Measurements from ENCODE around the gene FAM181A. TPM values are rescaled to one million over a fixed set of nuclear protein-coding genes. Genes with fewer than 3 reads are reported as not detected.

The FAM181A gene
- total and polyA plus RNA-seq, 2 of the 4 experiments (the other 2 are of a cell fraction), result not detected

DNA sequence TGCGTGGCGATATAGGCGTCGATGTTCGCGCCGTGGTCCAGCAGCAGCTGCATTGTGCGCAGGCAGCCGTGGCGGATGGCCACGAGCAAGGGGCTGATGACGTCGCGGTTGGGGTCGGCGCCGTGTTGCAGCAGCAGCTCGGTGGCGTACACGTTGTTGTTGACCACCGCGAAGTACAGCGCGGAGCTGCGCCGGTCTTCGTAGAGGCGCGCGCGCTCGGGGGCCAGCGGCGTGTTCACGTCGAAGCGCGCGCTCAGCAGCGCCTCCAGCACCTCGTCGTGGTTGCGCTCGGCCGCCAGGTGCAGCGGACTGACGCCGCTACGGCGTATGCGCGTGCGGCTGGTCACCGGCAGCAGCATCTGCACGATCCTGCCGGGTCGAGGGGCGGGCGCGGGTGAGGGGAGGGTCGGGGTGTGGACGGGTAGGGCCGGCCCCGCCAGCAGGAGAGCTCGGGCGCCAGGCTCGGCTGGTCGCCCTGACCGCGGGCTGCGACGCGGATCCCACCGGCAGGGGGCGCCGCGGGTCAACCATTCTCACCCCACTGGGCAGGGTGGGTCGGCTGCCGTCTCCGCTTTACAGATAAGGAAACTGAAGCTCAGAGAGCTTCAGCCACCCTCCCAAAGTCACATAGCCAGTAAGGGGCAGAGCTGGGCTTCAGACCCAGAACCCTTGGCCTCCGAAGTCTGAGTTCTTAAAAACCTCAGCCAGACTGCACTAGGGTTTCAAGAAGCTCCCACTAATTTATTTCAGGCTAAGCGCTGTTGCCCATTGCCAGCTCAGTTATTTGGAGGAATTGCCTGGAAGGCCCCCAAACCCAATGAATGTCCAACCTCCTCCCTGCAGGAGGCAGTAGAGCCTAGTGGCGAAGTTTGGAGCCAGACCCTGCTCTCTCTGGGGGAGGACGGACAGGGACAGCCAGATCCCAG, 12.4 kb downstream of the FAM181A start:
- no peak overlapping the region for H3K23ac ChIP-seq (ENCODE audit: low read depth, low read length)
- intact Hi-C loops (cut with micrococcal nuclease) (loop anchor here (1.0 kb wide), 2 partner anchors 62 to 197 kb away; no protein-coding TSS in a partner anchor), dilution Hi-C loops (cut with HindIII; ENCODE audit: low sequenced_read_pairs, unreplicated experiment) (no loop called here), in situ Hi-C loops (cut with MboI; ENCODE audit: low sequenced_read_pairs) (loop anchor here (5.0 to 10.0 kb wide), 2 partner anchors 63 to 195 kb away; no protein-coding TSS in a partner anchor)
- WGBS, 2 experiments (ENCODE audit: extremely low coverage in 2 of 2, insufficient read length in 1 of 2), result 11% methylated on average over 52 of the region's 84 CpGs; no CpG with 5 or more reads in 1 of the 2 experiments
- ChIA-PET POLR2A (ENCODE audit: unreplicated experiment) (no interaction called here), CTCF (interaction anchor here (0.6 to 2.5 kb wide), 29 partner anchors 8 to 1984 kb away, joined by 3 to 50 read pairs (median 4); partner anchors contain the start of genes ASB2, CCDC197 and OTUB2)
- no peaks in the 10 kb centered on the region for H3K79me1 ChIP-seq (ENCODE audit: low read depth in 1 of 2, low read length in 2 of 2)
- peak overlapping the region; percentile 84 for H2AK9ac ChIP-seq (replicated peaks; ENCODE audit: low read depth, low read length, poor library complexity)
- H3K4me3 ChIP-seq (ENCODE audit: insufficient read depth, low read depth, low read length), result peak overlapping the region; percentile 39
- H3K9me1 ChIP-seq (ENCODE audit: insufficient read depth, low read length), result no peaks in the 10 kb centered on the region
- no peaks in the 10 kb centered on the region for H3K9me3 ChIP-seq (ENCODE audit: control insufficient read depth, insufficient read depth, low read length)
- H4K5ac ChIP-seq (ENCODE audit: low read depth, low read length), result no peak overlapping the region
- no peak overlapping the region for H4K8ac ChIP-seq (ENCODE audit: low read depth in 2 of 2, low read length in 2 of 2)
- no peak overlapping the region for H3K56ac ChIP-seq (ENCODE audit: extremely low read depth, insufficient read depth, low read length)
- no peak overlapping the region for H2BK20ac ChIP-seq (ENCODE audit: low read depth, low read length)
- H2BK15ac ChIP-seq (ENCODE audit: low read depth, low read length), result no peak overlapping the region
- H2AFZ ChIP-seq (replicated peaks; ENCODE audit: low read length, poor library complexity), result peak overlapping the region; percentile 88
- H3K4me2 ChIP-seq (ENCODE audit: low read depth, low read length), result peak overlapping the region; percentile 78
- H3K9ac ChIP-seq (ENCODE audit: low read depth, low read length), result no peak overlapping the region
- no TSS peak for BruUV-seq (replicated peaks)
- H3K4me1 ChIP-seq (ENCODE audit: control insufficient read depth, insufficient read depth, low read length), result peaks cover 7% of the 10 kb centered on the region
- no peak overlapping the region for H2BK5ac ChIP-seq (ENCODE audit: low read depth, low read length, poor library complexity, severe bottlenecking)
- ATAC-seq (ENCODE audit: low read depth) (peak; percentile 90), DNase-seq (peak; percentile 67)
- no peak overlapping the region for H3K27ac ChIP-seq (ENCODE audit: insufficient read depth, low read length)
- no peak overlapping the region for H2BK120ac ChIP-seq (ENCODE audit: low read depth, low read length)
- H3K36me3 ChIP-seq (ENCODE audit: control insufficient read depth, insufficient read depth, low read length), result no peaks in the 10 kb centered on the region
- 0 out of 2 replicates have a peak overlapping the region, but pooled peaks have one; percentile 20 for H3K4ac ChIP-seq (ENCODE audit: low read depth, low read length)
- H3K14ac ChIP-seq (replicated peaks; ENCODE audit: low read depth, low read length), result no peak overlapping the region
- peaks cover 3% of the 10 kb centered on the region; the same call in 1 of the 2 replicates for H4K20me1 ChIP-seq (ENCODE audit: insufficient read depth, low read length)
- no peak overlapping the region for H4K91ac ChIP-seq (ENCODE audit: insufficient read depth, low read depth, low read length)
- no peak overlapping the region for H3K18ac ChIP-seq (ENCODE audit: low read depth, low read length)
- H3K27me3 ChIP-seq (ENCODE audit: control insufficient read depth, insufficient read depth, low read length), result peaks cover 31% of the 10 kb centered on the region; the same call in 1 of the 2 replicates
- H2AK5ac ChIP-seq (ENCODE audit: low read depth, low read length), result 0 out of 2 replicates have a peak overlapping the region, but pooled peaks have one; percentile 72
- TF ChIP-seq CHD1 (IDR thresholded peaks at IDR 0.05; ENCODE audit: low read depth, low read length) (no peak), SMC3 (IDR thresholded peaks at IDR 0.05; ENCODE audit: low read depth, low read length) (peak; percentile 93), BHLHE40 (IDR thresholded peaks at IDR 0.05; ENCODE audit: low read depth, low read length) (0 out of 2 replicates have a peak, but pooled peaks have one; percentile 42), POLR2A (IDR thresholded peaks at IDR 0.05; ENCODE audit: low read depth, low read length) (peak; percentile 51; the same call in 1 of the 2 replicates), MXI1 (IDR thresholded peaks at IDR 0.05; ENCODE audit: borderline replicate concordance, low read depth, low read length) (no peak), NFE2L2 (IDR thresholded peaks at IDR 0.05; ENCODE audit: low read depth, low read length) (no peak), RFX5 (IDR thresholded peaks at IDR 0.05; ENCODE audit: low read depth, low read length) (no peak), CEBPB (IDR thresholded peaks at IDR 0.05; ENCODE audit: low read depth, low read length) (no peak), FOS (IDR thresholded peaks at IDR 0.05; ENCODE audit: low read depth, low read length) (no peak), MAZ (IDR thresholded peaks at IDR 0.05; ENCODE audit: borderline replicate concordance, low read depth, low read length) (peak; percentile 49; the same call in 1 of the 2 replicates), RAD21 (IDR thresholded peaks at IDR 0.05; ENCODE audit: low read length) (peak; percentile 94), RCOR1 (IDR thresholded peaks at IDR 0.05; ENCODE audit: insufficient replicate concordance, low read length) (no peak), MAFK (IDR thresholded peaks at IDR 0.05; ENCODE audit: low read depth, low read length) (no peak)
- TF ChIP-seq, protein P1, sequence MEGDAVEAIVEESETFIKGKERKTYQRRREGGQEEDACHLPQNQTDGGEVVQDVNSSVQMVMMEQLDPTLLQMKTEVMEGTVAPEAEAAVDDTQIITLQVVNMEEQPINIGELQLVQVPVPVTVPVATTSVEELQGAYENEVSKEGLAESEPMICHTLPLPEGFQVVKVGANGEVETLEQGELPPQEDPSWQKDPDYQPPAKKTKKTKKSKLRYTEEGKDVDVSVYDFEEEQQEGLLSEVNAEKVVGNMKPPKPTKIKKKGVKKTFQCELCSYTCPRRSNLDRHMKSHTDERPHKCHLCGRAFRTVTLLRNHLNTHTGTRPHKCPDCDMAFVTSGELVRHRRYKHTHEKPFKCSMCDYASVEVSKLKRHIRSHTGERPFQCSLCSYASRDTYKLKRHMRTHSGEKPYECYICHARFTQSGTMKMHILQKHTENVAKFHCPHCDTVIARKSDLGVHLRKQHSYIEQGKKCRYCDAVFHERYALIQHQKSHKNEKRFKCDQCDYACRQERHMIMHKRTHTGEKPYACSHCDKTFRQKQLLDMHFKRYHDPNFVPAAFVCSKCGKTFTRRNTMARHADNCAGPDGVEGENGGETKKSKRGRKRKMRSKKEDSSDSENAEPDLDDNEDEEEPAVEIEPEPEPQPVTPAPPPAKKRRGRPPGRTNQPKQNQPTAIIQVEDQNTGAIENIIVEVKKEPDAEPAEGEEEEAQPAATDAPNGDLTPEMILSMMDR (conservative IDR thresholded peaks at IDR 0.05; ENCODE audit: low read depth, low read length), result peak; percentile 98
- TF ChIP-seq, protein P2, sequence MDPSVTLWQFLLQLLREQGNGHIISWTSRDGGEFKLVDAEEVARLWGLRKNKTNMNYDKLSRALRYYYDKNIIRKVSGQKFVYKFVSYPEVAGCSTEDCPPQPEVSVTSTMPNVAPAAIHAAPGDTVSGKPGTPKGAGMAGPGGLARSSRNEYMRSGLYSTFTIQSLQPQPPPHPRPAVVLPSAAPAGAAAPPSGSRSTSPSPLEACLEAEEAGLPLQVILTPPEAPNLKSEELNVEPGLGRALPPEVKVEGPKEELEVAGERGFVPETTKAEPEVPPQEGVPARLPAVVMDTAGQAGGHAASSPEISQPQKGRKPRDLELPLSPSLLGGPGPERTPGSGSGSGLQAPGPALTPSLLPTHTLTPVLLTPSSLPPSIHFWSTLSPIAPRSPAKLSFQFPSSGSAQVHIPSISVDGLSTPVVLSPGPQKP (IDR thresholded peaks at IDR 0.05; ENCODE audit: borderline replicate concordance, low read depth, low read length), result no peak
